Transverse colon (tissue), 4 donors: Measurements from ENCODE around the gene PTPDC1. TPM values are rescaled to one million over a fixed set of nuclear protein-coding genes. Genes with fewer than 3 reads are reported as not detected.

Experiments used
- DNase-seq: peaks from one replicate; pipeline ENCODE4 v3.0.0-alpha.2; 2019
- H3K27ac ChIP-seq, 4 donors: fragments of 200-600 bp; sonication (generic); 2 replicates each; pipeline ENCODE4 v1.5.1; 2016 to 2018; ENCODE audit warnings: inconsistent platforms in 4 of 4
- H3K27me3 ChIP-seq: fragments of 200-600 bp; sonication (generic); 2 replicates; pipeline ENCODE4 v1.5.1; 2017; ENCODE audit warnings: inconsistent platforms
- H3K36me3 ChIP-seq, 4 donors: fragments of 200-600 bp; sonication (generic); 2 replicates each; pipeline ENCODE4 v1.5.1; 2017 to 2019; ENCODE audit warnings: inconsistent platforms in 4 of 4
- H3K4me1 ChIP-seq, 4 donors: fragments of 200-600 bp; sonication (generic); 2 replicates each; pipeline ENCODE4 v1.5.1; 2017 to 2020; ENCODE audit warnings: inconsistent platforms in 4 of 4
- H3K4me3 ChIP-seq, 4 donors: fragments of 200-600 bp; sonication (generic); 1 replicate in 1 of 4; 2 replicates in 3 of 4; pipeline versions ENCODE4 v1.5.1 to v1.6.1; 2017 to 2019; ENCODE audit warnings: inconsistent platforms in 4 of 4
- H3K9me3 ChIP-seq, 2 donors: fragments of 200-600 bp; sonication (generic); 2 replicates each; pipeline ENCODE4 v1.5.1; 2017 to 2019; ENCODE audit warnings: inconsistent platforms in 2 of 2
- CTCF ChIP-seq, 5 experiments: fragments of 200-600 bp in 3 of 5; fragments of 450-650 bp in 2 of 5; sonication (generic) in 3 of 5; IDR thresholded peaks; 1 replicate in 2 of 5; 2 replicates in 3 of 5; pipeline ENCODE4 v1.5.1; 2016 to 2017; ENCODE audit warnings: antibody characterized with exemption in 5 of 5, inconsistent platforms in 3 of 5, mild to moderate bottlenecking in 2 of 5, moderate library complexity in 1 of 5
- EP300 ChIP-seq: sonication (generic); formaldehyde crosslinking; IDR thresholded peaks from one replicate; pipeline ENCODE4 v1.6.1; 2017; ENCODE audit warnings: antibody characterized with exemption, low read depth
- POLR2A ChIP-seq: fragments of 450-650 bp; IDR thresholded peaks from one replicate; pipeline ENCODE4 v1.6.1; 2016; ENCODE audit warnings: antibody characterized with exemption, mild to moderate bottlenecking, moderate library complexity
- POLR2AphosphoS5 ChIP-seq, 3 donors: sonication (generic); formaldehyde crosslinking; IDR thresholded peaks; one replicate each; pipeline ENCODE4 v1.6.1; 2016; ENCODE audit warnings: antibody characterized with exemption in 3 of 3
- WGBS, 2 donors: methylation state at CpG; one replicate each; pipeline ENCODE4 v1.1.5; 2018; ENCODE audit warnings: low coverage in 1 of 2; 5-methylcytosine and 5-hydroxymethylcytosine counted together
- in situ Hi-C, 4 donors: fragments of 200-750 bp; cut with MboI; loops; one replicate each; pipeline versions ENCODE4 v1.15.0 to v1.15.1; 2017; ENCODE audit warnings: low sequenced_read_pairs in 3 of 4, low pct_ligation_motif_present in 1 of 4, low pct_unique_long_range_greater_than_20kb in 1 of 4
- intact Hi-C: fragments of 100-400 bp; cut with DNase I; formaldehyde crosslinking; loops from one replicate; pipeline ENCODE4 v1.15.1; 2023; ENCODE audit warnings: low total_unique reads
- total RNA-seq, 4 donors: library from RNA; depleted of rRNA; stranded (reverse); fragments of >200 nt; gene quantifications; one replicate each; pipeline ENCODE4 v1.1.0, GENCODE V29; 2016

PTPDC1 gene
- total RNA-seq, 4 donors from 2014 or later = 11.2 to 25.1 (median 16.0) TPM

DNA sequence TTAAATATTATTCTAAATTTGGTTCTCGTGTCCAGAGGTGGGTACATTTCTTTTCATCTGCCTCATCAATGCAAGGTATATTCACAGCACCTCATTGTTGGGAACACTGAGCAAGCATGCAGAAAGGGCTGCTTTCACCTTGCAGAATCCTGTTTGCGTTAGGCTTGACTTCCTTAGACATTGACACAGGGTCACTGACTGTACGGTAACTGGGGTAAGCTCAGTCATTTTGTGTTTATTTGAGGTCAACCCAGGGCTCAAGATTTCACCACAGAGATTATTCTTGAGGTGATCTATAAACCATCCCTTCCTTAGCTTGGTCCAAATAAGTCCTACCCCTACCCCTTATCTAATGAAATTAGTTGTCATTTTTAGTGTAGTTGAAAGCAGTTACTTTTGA, 1.7 kb upstream of the PTPDC1 start:
- WGBS, 2 donors = 83 to 86% methylated on average over 2 to 3 of the region's 3 CpGs
- in situ Hi-C loops = no loop called here
- H3K27ac ChIP-seq = no peak overlapping the region

DNA sequence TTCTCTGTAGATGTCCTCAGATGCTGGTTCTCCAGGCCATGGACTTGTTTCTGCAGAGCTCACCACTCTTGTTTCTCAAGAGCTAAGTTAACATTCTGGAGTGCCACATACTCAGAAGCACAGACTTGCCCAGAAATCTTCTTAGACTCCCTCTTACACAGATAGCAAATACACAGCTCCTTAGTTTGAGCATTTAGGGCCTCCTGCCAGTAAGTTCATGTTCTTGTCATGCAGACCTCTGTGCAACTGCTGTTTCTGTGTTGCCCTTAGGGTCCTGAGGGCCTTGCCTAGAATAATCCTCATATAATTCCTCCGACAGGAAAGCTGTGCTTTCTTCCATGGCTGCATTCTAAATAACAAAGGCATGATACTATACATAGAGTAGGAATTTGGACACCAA, 1.3 kb upstream of the PTPDC1 start:
- in situ Hi-C loops = no loop called here
- Histone ChIP-seq H3K27ac (no peak overlapping the region), H3K9me3 (no peaks in the 10 kb centered on the region), H3K27me3 (no peaks in the 10 kb centered on the region), H3K4me3 (no peak overlapping the region), H3K4me1 (peaks cover 0 to 8% (median 4%) of the 10 kb centered on the region in 4 donors), H3K36me3 (no peaks in the 10 kb centered on the region)
- no peak for DNase-seq
- 71 to 94% methylated on average over 1 of the region's 1 CpG for WGBS, 2 donors
- TF ChIP-seq CTCF (IDR thresholded peaks at IDR 0.05) = no peak
- no peak for TF ChIP-seq EP300
- TF ChIP-seq POLR2A = no peak
- TF ChIP-seq POLR2AphosphoS5 (IDR thresholded peaks at IDR 0.05) = no peak
- intact Hi-C loops = no loop called here

More for the DNA sequence above, 1.7 kb upstream of the PTPDC1 start:
- intact Hi-C loops = no loop called here
- H3K4me1 ChIP-seq = peaks cover 0 to 8% (median 4%) of the 10 kb centered on the region in 4 donors
- no peak for TF ChIP-seq CTCF (IDR thresholded peaks at IDR 0.05)
- TF ChIP-seq POLR2A = no peak
- no peak for TF ChIP-seq EP300
- DNase-seq = no peak
- no peaks in the 10 kb centered on the region for H3K36me3 ChIP-seq
- H3K27me3 ChIP-seq = no peaks in the 10 kb centered on the region
- H3K4me3 ChIP-seq = no peak overlapping the region
- H3K9me3 ChIP-seq = no peaks in the 10 kb centered on the region

GRCh38 chr9:94083384-94083783, 880 bp upstream of the PTPDC1 start:
- in situ Hi-C loops = no loop called here

GRCh38 chr9:94085062-94085639, 887 bp downstream of the PTPDC1 start:
- no peaks in the 10 kb centered on the region for H3K27me3 ChIP-seq
- intact Hi-C loops (no loop called here), in situ Hi-C loops (no loop called here)
- no peaks in the 10 kb centered on the region for H3K9me3 ChIP-seq
- no peak overlapping the region for H3K27ac ChIP-seq
- H3K4me3 ChIP-seq = no peak overlapping the region
- WGBS, 2 donors = 61 to 91% methylated on average over 5 to 6 of the region's 6 CpGs
- no peaks in the 10 kb centered on the region for H3K36me3 ChIP-seq
- no peak for DNase-seq
- TF ChIP-seq POLR2A (no peak), POLR2AphosphoS5 (IDR thresholded peaks at IDR 0.05) (no peak), CTCF (IDR thresholded peaks at IDR 0.05) (no peak), EP300 (no peak)
- H3K4me1 ChIP-seq = peaks cover 0 to 8% (median 4%) of the 10 kb centered on the region in 4 donors

More at GRCh38 chr9:94083384-94083783, 880 bp upstream of the PTPDC1 start:
- intact Hi-C loops = no loop called here
- H3K27ac ChIP-seq = peak overlapping the region in 1 of 4 donors; percentile 16
- no peak overlapping the region for H3K4me3 ChIP-seq
- DNase-seq = no peak
- H3K9me3 ChIP-seq = no peaks in the 10 kb centered on the region
- peaks cover 0 to 8% (median 4%) of the 10 kb centered on the region in 4 donors for H3K4me1 ChIP-seq
- TF ChIP-seq POLR2A (no peak), EP300 (no peak), CTCF (IDR thresholded peaks at IDR 0.05) (no peak), POLR2AphosphoS5 (IDR thresholded peaks at IDR 0.05) (no peak)
- H3K27me3 ChIP-seq = no peaks in the 10 kb centered on the region
- WGBS, 2 donors = 86 to 88% methylated on average over 6 of the region's 6 CpGs
- no peaks in the 10 kb centered on the region for H3K36me3 ChIP-seq
